ENCODE results near the gene ASPA. TPM values are rescaled to one million over a fixed set of nuclear protein-coding genes. Genes with fewer than 3 reads are reported as not detected.
A peak's percentile ranks its signal among the peaks of the same experiment; 100 is the strongest.

Gene ASPA
- total and polyA plus RNA-seq, 2 donors (not counting 1 experiment from before 2014, with no cell fraction given) = 1.3 to 5.4 TPM

- Histone ChIP-seq H3K9ac (ENCODE audit: insufficient read depth, low read length) (no peak overlapping the region), H3K4me3 (replicated peaks in 1 of 4; ENCODE audit: control extremely low read depth in 1 of 4, insufficient read depth in 1 of 4, low read depth in 3 of 4, low read length in 4 of 4) (no peak overlapping the region), H3K36me3 (ENCODE audit: control insufficient read depth, insufficient read depth, low read length) (no peaks in the 10 kb centered on the region), H3K9me3 (ENCODE audit: control insufficient read depth, insufficient read depth, low read depth, low read length) (no peaks in the 10 kb centered on the region), H2AFZ (ENCODE audit: low read length) (no peak overlapping the region), H3K27me3 (ENCODE audit: control insufficient read depth, insufficient read depth, low read length) (no peaks in the 10 kb centered on the region), H3K79me2 (ENCODE audit: control insufficient read depth, insufficient read depth, low read length) (no peaks in the 10 kb centered on the region), H3K4me1 (ENCODE audit: control insufficient read depth, extremely low read depth, insufficient read depth, low read length) (no peaks in the 10 kb centered on the region), H3K4me2 (ENCODE audit: extremely low read depth, insufficient read depth, low read length) (no peak overlapping the region), H3K27ac (ENCODE audit: insufficient read depth, low read length) (no peak overlapping the region), H4K20me1 (ENCODE audit: control insufficient read depth, extremely low read depth, insufficient read depth, low read length) (no peaks in the 10 kb centered on the region)
- DNase-seq (ENCODE audit: low read depth in 2 of 2) = peak in 1 of 2 donors; percentile 1
- no peak for TF ChIP-seq EZH2 (IDR thresholded peaks at IDR 0.05; ENCODE audit: low read length, missing control alignments)
- TF ChIP-seq CTCF (conservative IDR thresholded peaks at IDR 0.05 in 1 of 2, IDR thresholded peaks at IDR 0.05 in 1 of 2; ENCODE audit: low read depth in 1 of 2, low read length in 2 of 2) = no peak
Observed at GRCh38 chr17:3502466-3502865, 26.7 kb downstream of the ASPA start.

GRCh38 chr17:3503285-3503684 lies 27.5 kb downstream of the ASPA start:
- Histone ChIP-seq H2AFZ (ENCODE audit: low read length) (no peak overlapping the region), H3K9ac (ENCODE audit: insufficient read depth, low read length) (no peak overlapping the region), H3K4me3 (replicated peaks in 1 of 4; ENCODE audit: control extremely low read depth in 1 of 4, insufficient read depth in 1 of 4, low read depth in 3 of 4, low read length in 4 of 4) (no peak overlapping the region), H3K4me2 (ENCODE audit: extremely low read depth, insufficient read depth, low read length) (no peak overlapping the region), H3K27me3 (ENCODE audit: control insufficient read depth, insufficient read depth, low read length) (no peaks in the 10 kb centered on the region), H3K9me3 (ENCODE audit: control insufficient read depth, insufficient read depth, low read depth, low read length) (no peaks in the 10 kb centered on the region), H3K27ac (ENCODE audit: insufficient read depth, low read length) (no peak overlapping the region), H3K4me1 (ENCODE audit: control insufficient read depth, extremely low read depth, insufficient read depth, low read length) (no peaks in the 10 kb centered on the region), H3K36me3 (ENCODE audit: control insufficient read depth, insufficient read depth, low read length) (no peaks in the 10 kb centered on the region), H3K79me2 (ENCODE audit: control insufficient read depth, insufficient read depth, low read length) (no peaks in the 10 kb centered on the region), H4K20me1 (ENCODE audit: control insufficient read depth, extremely low read depth, insufficient read depth, low read length) (no peaks in the 10 kb centered on the region)
- TF ChIP-seq CTCF (conservative IDR thresholded peaks at IDR 0.05 in 1 of 2, IDR thresholded peaks at IDR 0.05 in 1 of 2; ENCODE audit: low read depth in 1 of 2, low read length in 2 of 2) = no peak
- TF ChIP-seq EZH2 (IDR thresholded peaks at IDR 0.05; ENCODE audit: low read length, missing control alignments) = no peak
- no peak for DNase-seq (ENCODE audit: low read depth in 2 of 2)

- H3K9me3 ChIP-seq (ENCODE audit: control insufficient read depth, insufficient read depth, low read depth, low read length) = no peaks in the 10 kb centered on the region
- H3K27ac ChIP-seq (ENCODE audit: insufficient read depth, low read length) = no peak overlapping the region
- no peak for DNase-seq (ENCODE audit: low read depth in 2 of 2)
- H3K4me3 ChIP-seq (replicated peaks in 1 of 4; ENCODE audit: control extremely low read depth in 1 of 4, insufficient read depth in 1 of 4, low read depth in 3 of 4, low read length in 4 of 4) = no peak overlapping the region
- no peak overlapping the region for H2AFZ ChIP-seq (ENCODE audit: low read length)
- H4K20me1 ChIP-seq (ENCODE audit: control insufficient read depth, extremely low read depth, insufficient read depth, low read length) = no peaks in the 10 kb centered on the region
- no peaks in the 10 kb centered on the region for H3K27me3 ChIP-seq (ENCODE audit: control insufficient read depth, insufficient read depth, low read length)
- H3K79me2 ChIP-seq (ENCODE audit: control insufficient read depth, insufficient read depth, low read length) = no peaks in the 10 kb centered on the region
- TF ChIP-seq CTCF (conservative IDR thresholded peaks at IDR 0.05 in 1 of 2, IDR thresholded peaks at IDR 0.05 in 1 of 2; ENCODE audit: low read depth in 1 of 2, low read length in 2 of 2) (no peak), EZH2 (IDR thresholded peaks at IDR 0.05; ENCODE audit: low read length, missing control alignments) (no peak)
- H3K4me1 ChIP-seq (ENCODE audit: control insufficient read depth, extremely low read depth, insufficient read depth, low read length) = no peaks in the 10 kb centered on the region
- no peaks in the 10 kb centered on the region for H3K36me3 ChIP-seq (ENCODE audit: control insufficient read depth, insufficient read depth, low read length)
- no peak overlapping the region for H3K9ac ChIP-seq (ENCODE audit: insufficient read depth, low read length)
- no peak overlapping the region for H3K4me2 ChIP-seq (ENCODE audit: extremely low read depth, insufficient read depth, low read length)
Observed at GRCh38 chr17:3505008-3505407, 29.2 kb downstream of the ASPA start.
